ENCODE results near the gene HDAC4.

The HDAC4 gene

DNA sequence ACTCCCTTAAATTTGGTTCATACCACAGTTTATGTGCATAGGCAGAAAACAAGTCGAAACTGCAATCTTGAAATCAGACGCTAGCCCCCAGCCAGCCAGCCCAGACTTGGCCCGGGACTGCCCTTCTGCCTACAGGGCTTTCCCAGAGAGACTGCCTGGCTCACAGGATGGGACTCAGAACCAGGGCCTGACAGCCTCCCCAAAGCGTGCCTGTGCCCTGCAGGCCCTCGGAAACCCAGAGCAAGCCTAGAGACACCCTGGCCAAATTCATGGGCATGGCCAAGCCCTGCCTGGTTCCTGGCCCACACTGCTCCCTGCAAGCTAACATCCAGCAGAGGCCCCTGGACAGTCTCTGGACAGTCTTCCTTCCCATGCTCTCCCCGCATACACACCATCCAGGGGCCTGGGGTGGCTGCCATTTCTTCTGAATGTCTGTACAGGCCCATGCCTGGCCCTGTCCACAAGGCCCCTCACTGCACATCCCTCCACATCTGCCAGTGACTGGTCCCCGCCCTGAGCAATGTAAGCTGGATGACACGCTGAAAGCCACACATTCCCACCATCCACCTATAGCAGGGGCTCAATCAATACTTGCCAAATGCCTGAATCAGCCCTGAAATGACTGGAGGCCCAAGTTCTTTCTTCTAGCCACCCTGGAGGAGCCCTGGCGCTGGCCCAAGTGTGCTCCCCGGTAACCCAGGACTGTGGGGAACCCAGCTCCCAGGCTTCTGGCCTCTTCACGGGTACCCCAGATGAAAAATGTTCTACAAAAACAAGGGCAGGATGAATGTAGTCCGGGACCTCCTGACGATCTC, 73.1 kb downstream of the HDAC4 start:
- DNase-seq (ENCODE audit: low spot score): no peak

GRCh38 chr2:239326831-239327535, 73.8 kb downstream of the HDAC4 start:
- peak; percentile 86 for DNase-seq (ENCODE audit: low spot score)

DNA sequence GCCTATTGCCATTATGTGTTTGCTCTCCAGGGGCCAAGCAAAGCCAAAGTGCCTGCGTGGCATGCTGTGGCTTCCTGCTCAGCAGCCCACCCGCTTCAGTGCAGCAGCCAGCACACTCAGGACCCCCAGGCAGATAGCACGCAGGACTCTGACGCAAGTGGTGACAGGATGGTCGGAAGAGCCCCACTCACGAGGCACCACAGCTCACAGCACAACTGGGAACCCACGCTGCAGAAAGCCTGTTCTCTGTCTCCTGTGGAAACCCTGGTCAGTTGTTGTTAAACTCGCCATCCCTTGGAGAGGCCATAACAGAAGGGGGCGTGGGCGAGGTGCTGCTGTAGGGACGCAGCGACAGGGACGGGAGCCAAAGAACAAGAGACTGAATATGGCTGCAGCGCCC, 76.4 kb downstream of the HDAC4 start:
- DNase-seq (ENCODE audit: low spot score): no peak

DNA sequence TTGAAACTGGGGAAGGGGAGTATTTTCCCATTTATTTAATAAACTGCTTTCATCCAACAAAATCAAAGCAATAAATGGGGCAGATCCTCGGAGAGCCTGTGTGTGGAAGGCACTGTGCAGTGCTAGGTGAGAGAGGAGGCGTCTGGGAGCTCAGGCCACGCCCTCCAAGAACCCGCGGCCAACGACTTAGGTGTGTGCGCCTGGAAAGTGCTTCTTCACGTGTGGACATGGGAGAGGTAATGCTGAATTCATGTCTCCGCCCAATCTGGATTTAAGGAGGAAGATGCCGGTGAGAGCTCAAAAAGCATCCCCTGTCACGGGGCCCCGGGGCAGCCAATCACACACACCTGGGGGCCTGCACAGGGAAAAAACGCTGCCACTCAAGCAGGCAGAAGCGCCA, 77.4 kb downstream of the HDAC4 start:
- no peak for DNase-seq (ENCODE audit: low spot score)

GRCh38 chr2:239322416-239323086, 78.3 kb downstream of the HDAC4 start:
- DNase-seq (ENCODE audit: low spot score): peak; percentile 47

DNA sequence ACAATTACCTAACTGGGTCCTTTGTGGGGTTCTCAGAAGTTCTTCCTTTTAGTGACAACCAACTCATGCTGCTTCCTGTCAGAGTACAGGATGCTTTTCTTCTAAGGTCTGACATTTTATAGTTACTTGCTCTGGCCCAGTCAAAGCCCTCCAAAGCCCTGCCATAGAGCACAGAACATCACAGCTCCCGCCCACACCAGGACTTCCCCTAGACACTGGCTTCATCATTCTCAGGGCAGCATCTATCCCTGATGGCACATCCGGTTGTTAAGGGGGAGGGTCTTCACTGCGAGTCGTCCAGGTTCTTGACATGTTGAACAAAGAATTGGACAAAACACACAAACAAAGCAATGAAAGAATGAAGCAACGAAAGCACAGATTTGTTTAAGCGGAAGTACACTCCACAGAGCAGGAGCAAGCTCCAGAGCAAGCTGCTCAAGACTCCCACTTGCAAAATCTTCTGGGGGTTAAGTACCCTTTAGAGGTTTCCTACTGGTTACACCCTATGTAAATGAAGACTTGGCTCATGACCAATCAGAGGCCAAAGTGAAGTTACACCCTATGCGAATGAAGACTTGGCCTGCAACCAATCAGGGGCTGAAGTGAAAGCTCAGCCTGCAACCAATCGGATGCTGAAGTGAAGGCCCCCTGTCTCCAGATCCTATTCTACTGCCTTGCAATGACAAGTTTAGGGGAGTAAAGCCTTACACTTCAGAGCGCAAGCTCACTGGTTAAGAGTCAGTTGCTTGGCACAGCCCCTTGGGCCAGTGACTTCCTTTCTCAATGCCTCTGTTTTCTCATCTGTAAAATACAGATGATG, 79.0 kb downstream of the HDAC4 start:
- DNase-seq (ENCODE audit: low spot score): peak; percentile 62

DNA sequence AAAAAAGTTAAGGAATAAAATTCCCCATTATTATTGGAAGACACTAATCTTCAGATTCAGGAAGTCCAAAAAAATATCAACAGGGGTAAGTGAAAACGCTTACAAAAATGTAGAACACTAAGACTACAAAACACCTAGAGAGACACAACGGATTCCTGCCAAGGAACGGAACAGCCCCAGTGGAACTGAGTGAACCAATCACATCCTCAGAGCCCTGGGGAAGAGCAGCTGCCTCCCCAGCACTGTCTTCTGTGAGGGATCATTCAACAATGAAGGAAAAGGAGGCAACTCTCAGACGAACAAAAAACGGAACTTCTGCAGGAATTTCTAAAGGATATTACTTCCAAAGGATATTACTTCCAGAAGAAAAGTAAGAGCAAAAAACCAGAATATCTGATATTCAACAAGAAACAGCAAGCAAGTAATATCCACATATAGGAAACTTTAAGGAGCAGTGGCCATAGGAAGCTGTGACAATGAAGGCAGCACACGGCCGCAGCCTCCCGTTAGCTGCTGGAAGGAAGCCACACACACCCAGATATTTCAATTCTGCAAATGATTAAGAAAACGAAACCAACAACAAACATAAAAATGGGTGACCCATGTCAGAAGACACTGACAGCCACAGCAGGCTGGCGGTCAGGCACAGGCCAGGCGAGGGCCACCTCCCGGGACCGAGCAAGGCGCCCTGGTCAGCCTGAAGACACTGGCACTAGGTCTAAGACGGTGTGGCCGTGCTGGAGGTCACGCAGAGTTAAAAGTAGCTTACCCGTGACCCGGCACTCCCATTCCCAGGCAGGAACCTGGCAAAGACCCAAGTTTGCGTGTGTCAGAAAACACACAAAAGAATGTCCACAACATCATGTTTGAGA, 81.8 kb downstream of the HDAC4 start:
- no peak for DNase-seq (ENCODE audit: low spot score)

DNA sequence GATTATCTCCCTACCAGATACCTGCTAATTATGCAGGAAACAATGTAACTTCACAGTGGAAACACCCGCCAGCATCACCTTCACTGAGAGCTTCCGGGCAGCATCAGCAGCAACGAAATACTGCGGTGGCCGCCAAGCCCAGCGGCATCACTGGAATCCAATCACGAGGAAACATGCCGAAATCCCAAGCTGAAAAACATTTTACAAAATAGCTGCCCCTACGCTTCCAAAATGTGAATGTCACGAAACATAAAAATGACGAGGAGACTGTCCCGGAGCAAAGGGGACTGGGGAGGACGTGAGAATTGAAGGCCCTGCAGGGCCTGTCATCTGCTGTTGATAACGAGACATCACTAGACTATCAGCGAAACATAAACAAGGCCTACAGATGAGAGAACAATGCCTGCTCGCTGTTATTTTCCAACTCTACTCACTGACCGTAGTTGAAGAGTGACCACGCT, 82.6 kb downstream of the HDAC4 start:
- DNase-seq (ENCODE audit: low spot score): no peak

DNA sequence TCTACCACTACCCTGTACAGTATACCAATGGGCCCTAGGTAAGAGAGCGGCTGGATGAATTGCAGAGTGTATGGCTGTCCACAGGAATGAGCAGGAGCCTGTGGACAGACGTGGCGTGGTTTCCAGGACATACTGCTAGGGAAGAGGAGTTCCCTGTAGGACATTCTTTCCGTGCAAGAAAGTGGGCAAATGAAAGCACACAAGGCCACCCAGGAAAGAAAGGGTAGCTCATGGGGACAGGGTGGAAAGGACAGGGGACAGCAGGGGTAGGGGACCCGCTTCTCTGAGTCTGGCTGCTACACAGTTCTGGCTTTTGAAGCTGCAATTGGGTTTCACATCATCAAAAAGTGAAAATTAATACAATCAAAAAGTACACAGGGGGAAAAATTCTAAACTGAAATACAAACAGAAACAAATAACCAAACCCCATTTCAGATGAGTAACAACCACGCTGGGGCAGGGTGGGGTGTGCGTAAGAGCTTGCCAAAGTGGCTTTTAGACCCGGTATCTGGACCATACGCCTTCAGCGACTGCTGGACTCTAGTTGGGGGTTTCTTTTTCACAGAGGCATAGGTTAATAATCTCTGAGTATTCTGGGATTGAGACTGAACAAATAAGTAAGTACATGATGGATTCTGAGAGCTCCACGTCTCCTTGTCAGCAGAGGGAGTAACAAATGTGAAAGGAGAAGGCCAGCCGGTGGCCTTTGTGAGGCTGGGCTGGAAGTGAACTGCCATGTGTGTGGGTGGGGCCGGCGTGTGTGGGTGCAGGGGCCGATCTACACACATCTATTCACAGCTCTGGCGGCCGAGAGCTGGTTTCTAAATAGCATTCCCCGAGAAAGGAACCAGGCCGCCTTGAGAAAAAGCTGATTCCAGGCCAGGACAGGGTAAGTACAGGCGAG, 84.0 kb downstream of the HDAC4 start:
- no peak for DNase-seq (ENCODE audit: low spot score)

DNA sequence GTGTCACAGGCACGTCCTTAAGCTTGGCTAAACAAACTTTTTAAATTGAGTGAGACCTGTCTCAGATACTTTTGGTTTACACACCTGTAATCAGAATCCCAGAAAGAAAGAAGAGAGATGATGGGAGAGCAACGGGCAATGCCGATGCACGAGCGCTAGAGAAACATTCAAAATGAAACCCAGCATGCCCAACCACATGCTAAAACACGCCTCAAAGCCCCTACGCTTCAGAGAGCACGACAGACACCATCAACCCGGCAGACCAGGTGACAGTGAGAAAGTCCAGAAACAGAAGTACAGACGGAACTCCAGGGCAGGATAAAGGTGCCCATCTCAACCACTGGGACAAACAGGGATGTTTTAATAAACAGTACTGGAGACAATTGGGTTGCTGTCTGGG, 85.5 kb downstream of the HDAC4 start:
- no peak for DNase-seq (ENCODE audit: low spot score)

- no peak for DNase-seq (ENCODE audit: low spot score)
These were observed 87.0 kb downstream of the HDAC4 start for GRCh38 chr2:239313776-239314175.

DNA sequence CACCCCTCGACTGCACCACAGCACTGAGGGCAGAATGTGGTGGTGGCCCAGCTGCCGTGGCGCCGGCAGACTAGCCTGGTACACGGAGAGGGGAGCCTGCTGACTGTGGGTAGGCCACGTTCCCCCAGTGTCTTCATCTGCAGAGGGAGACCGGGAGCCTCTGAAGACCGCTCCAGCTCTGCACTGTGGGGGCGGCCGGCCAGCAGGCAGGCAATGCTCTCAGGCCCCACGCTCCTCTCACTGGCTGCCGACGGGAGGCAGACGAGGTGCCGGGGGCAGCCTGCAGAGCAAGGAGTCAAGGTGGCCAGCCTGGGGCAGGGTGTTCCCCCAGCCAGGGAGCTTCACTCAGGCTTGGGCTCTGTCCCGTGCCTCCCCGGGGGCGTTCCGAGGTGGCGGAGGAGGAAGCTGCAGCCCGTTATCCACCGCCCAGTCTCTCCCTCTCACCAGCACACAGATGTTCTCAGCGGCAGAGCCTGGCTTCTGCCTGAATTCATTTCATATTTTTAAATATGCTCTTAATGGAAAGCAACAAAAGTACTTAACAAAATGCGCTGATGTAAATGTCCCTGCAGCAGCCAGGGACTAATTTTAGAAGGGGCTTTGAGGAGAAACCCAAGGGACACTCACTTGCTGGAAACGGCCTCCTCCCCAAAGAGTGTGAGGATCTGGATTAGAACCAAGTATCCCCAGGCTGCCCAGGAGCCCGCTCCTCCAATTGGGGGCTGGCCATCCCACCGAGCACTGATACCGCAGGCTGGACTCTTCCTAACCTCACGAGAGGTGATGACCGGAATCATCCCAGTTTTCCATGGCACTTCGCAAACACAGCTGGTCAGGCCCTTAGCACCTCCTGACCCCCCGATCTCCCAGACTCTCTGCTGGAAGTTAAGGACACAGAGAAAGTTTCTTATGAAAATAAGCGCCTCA, 87.8 kb downstream of the HDAC4 start:
- no peak for DNase-seq (ENCODE audit: low spot score)

DNA sequence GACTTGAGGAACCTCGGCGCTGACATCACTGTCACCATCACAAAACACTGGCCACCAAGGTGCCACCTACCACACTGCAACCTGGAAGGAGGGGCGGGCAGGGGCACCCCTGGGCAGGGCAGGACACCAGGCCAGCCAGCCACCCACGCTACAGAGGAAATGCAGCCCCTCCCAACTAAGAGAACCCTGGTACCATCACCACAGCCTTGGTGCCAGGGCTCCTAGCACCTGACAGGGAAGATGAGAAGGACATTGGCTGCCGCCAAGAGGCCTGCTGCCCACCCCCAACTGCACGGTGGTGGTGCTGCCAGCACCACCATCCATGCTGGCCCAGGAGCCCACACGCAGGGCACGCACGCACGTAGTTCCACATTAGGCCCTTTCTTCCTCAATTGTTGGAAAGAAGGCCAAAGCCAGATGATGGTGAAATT, 88.7 kb downstream of the HDAC4 start:
- DNase-seq (ENCODE audit: low spot score): no peak

GRCh38 chr2:239311132-239312040, 89.4 kb downstream of the HDAC4 start:
- no peak for DNase-seq (ENCODE audit: low spot score)

GRCh38 chr2:239310401-239311061, 90.3 kb downstream of the HDAC4 start:
- no peak for DNase-seq (ENCODE audit: low spot score)

DNA sequence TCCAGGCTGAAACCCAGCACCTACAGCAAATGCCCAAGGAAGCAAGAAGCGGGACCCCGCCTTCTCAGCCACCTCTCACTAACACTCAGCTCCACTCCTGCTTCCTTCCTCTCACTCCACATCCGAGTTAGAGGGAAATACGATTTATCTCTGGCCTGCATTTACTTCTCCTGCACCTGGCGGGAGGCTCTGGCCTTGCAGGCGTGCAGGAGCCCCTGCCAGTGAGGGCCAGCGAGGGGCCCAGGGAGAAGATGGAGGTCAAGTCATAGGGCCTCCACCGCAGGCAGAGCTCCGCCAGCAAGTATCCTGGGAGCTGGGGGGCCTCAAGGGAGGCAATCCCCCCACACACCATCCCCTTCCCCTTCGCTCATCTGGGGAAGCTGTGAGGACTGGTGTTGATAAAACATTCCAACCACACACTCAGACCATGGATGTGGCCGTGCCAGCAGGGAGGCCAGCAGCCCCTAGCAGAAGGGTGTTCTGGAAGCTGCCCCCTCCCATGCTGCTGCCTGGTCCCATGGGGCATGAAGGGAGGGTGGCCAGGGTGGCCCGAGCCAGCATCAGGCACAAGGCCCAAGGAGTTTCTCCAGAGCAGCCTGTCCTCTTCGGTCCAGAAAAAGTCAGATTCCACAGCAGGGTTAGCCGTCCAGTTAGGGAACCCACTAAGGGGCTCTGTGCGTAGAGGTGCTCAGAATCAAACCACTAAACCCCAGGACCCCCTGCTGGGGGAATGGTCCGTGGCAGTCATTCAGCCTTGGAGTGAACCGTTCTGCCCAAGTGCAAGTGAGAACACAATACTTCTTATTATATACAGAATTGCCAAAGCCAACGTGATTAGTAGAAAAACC, 91.2 kb downstream of the HDAC4 start:
- no peak for DNase-seq (ENCODE audit: low spot score)
